ENCODE results near the gene PLPP1.

Gene PLPP1

DNA sequence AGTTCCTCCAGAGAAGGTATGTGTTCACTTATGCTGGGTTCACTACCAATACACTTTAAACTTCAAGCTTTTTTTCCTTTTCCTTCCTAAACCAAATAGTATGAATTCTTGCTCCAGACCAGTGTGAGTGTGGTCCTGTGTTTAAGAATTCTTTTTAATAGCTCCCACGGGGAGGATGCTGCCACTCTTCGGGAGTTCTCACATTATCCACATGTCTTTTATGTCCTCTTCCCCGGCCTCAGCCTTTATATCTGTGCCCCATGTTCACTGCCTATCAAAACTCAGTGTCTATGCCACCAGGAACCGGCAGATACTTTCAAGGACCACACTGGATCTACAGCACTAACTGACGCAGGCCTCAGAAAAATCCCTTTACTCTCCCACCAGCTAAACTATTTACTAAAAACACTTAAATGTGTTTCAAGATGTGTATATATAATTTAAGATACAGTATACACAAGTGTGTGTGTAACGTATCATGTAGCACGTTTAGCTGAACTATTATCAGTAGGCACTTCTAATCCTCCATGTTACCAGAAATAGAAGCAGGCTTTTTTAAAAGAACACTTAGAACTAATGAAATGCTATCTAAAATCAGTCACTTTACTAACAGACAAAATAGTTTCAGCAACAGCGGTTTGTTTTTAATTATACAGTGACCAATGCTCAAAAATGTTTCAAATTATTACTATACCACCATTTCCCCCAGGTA is 88.0 kb downstream of the PLPP1 start:
- no peak for DNase-seq (ENCODE audit: low spot score)

DNA sequence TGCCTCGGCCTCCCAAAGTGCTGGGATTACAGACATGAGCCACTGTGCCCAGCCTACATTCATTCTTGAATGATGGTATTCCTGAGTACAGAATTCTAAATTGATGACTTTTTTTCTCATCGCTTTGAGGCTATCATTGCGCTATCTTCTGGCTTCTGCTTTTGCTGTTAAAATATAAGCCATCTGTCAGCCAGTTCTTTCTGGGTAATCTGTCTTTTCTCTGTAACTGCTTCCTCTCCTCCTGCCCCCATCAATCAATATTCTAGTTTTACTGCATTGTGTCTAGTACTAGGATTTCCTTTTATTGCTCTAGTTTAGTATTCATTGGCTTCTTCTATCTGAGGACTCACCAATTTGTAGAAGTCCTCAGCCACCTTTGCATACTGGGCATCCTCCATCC is 89.0 kb downstream of the PLPP1 start:
- no peak for DNase-seq (ENCODE audit: low spot score)

DNA sequence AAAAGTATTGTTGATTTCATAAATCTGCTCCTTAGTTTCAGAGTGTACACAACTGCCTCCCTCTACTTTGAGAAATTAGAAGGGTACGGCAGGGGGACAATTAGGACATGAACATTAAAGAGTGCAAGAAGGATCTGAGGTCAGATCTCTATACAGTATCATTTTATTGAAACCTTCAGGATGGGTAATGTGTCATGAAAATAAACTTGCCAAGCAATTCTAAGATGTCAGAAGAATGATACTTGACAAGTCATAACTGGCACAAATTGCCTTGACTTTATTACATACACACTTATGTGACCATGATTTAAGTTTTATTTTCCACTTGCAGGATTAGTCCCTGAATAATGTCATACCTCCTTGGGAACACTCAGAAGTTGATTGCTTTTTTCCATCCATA is 92.8 kb downstream of the PLPP1 start:
- no peak for DNase-seq (ENCODE audit: low spot score)

DNA sequence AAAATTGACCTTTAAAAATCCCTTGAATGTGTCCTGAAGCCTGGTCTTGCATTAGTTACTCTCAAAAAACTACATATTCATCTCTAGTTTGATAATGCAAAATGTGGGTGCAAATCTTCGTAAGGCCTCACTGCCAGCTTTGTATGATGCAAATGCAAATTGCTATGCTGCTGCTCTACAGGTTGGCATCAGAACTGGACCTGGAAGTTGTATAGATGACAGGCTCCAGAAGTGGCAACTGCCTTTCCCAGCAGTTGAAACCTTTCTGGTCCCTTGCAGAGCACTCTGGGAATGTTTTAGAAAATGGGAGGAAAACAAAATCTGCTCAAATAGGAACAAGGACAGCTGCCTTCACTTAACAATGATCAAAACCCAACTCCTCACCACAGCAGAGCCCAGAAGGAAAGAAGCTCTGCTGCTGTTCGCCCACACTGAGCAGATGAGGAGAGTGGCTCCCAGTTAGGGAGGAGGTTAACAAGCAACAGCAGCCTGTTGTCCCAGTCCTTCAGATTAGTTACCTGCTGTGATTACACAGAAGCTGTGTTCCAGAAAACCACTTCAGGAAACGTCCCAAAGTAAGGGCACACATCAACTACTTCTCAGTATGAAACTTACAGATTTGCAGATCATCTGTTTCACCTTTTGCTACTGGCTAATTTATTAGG is 93.5 kb downstream of the PLPP1 start:
- DNase-seq (ENCODE audit: low spot score) = no peak

DNA sequence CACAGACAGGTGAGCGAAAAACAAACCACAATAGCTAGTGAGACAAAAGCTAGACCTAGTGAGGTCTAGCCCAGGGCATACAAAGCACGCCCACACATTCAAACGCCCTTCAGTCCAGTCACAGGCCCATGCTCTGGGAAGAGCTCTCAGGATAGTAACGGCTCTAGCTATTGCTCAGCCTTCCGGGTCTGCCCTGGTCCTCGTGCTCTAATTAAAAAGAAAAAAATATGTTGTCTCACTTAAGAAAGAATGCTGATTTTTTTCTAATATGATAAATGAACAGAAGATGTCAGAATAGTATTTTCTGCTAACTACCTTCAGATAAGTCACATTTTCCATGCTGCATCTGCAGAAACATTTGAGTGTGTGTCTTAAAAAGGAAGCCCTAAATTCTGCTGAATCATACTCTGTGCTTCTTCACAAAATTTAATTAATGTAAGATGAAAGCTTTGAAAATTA is 94.5 kb downstream of the PLPP1 start:
- DNase-seq (ENCODE audit: low spot score) = no peak

DNA sequence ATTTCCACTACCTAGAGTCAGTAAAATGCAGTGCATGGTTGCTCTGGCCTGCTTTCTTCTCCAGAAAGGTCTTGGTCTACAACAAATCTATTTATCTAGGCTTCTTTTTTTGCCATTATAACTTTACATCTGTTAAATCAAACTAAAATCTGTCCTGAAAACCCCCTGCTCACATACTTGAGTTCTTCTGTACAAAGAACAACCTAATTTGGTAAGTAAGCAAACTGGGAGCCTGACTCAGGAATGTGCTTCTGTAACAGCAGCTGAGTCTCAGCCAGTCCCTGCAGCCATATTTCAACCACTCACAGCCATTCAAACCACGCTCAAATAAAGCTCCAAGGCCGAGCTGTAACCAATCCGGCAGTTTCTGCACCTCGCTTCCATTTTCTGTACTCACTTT is 95.8 kb downstream of the PLPP1 start:
- DNase-seq (ENCODE audit: low spot score) = no peak

DNA sequence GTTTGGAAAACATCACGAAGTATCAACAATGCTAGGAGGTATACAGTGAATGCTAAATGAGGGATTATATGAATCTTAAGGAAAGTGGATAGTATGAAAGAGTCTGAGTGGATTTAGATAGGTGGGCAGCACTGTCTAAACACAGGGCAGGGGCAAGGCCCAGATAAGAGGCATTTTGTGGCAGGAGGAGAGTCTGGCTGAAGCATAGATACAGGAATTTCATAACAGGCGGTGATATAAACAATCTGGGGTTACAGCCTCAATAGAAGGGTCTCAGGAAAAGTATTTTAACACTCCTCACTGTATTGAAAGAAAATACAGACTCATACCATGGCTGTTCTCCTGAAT is 96.9 kb downstream of the PLPP1 start:
- no peak for DNase-seq (ENCODE audit: low spot score)

DNA sequence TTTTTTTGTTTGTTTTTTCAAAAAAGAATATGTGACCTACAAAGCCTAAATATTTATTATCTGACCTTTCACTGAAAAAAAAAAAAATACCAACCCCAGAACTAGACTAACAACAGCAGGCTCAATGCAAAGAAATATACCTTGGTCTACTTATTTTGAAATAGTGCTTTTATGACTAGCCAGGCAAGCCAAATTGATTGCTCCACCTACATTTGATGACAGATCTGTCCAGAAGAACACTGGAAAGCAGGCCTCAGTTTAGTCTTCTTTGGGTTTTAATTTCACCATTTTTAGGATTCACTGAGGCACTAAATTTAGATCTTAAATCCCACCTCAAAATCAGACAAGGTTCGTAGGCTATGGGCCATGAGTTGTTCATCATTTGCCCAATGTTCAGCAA is 97.3 kb downstream of the PLPP1 start:
- no peak for DNase-seq (ENCODE audit: low spot score)

DNA sequence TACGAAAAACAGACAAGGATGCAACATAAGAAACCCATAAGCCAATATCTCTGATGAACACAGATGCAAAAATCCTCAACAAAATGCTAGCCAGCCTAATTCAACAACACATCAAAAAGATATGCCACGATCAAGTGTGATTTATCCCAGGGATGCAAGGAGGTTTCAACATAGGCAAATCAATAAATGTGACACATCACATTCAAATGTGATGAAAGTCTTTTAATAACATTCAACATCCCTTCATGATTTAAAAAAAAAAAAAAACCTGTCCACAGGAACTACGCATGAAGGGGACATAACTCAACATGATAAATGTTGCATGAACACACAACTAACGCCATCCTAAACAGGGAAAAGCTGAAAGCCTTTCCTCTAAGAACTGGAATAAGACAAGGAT is 102.2 kb downstream of the PLPP1 start:
- DNase-seq (ENCODE audit: low spot score) = no peak

DNA sequence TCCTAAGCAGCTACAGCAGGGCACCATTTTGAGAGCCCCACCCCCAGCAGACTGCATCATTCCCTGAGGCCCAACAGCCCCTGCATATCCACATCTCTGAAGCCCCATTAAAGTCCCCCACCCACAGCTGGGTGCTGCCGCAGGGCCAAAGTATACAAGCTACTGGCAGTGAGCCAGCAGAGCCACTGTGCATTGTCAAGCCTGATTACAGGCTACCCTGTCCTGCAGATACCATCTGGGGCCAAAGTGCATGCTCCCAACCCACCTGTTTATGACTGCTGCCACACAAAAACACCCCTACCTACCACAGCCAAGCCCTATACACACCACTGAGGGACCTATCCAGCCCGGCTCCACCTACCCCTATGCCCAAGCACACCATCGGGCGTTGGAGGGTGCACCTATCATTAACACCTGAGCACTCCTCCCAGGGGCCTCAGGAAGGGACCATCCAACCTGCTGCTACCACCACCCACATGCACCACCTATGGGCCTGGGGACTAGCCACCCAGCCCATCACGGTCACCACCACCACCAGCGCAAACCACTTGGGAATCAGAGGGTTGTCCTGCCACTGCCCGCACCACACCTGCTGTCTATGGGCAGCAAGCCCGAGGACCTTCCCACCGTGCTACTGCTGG is 105.0 kb downstream of the PLPP1 start:
- no peak for DNase-seq (ENCODE audit: low spot score)

DNA sequence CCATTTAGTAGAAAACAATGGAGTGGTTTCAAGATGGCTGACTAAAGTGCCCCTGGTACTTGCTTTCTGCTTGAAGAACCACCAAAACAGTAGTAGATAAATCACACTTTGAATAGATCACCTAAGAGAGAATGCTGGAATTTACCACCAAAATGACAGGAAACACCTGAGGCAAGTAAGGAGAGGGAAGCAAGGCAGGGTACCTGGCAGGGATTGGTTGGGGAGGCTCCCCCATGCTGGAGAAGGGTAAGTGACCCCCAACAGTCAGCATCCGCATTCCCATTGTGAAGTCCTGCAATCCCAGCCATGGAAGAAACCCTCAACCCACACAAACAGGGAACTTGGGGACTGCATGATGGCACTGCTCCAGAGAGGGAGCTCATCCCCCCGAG is 105.5 kb downstream of the PLPP1 start:
- DNase-seq (ENCODE audit: low spot score) = no peak

DNA sequence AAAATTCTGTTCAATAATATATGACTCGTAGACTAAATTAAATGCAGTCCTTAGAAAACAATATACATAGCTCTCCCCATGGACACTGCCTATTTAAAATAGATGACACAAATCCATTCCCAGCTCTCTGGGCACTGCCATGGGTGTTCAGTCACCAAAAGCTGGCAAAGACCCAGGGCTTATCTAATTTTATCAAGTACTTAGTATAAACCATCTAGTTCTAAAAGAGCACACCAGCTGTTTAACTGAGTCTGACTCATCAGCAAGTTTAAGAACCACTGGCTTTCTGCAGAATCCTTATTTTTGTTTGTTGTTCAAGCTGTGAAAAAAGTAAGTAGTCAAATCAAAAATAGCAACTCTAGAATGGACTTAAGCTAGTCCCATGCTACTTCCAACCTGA is 107.6 kb downstream of the PLPP1 start:
- peak; percentile 61 for DNase-seq (ENCODE audit: low spot score)

DNA sequence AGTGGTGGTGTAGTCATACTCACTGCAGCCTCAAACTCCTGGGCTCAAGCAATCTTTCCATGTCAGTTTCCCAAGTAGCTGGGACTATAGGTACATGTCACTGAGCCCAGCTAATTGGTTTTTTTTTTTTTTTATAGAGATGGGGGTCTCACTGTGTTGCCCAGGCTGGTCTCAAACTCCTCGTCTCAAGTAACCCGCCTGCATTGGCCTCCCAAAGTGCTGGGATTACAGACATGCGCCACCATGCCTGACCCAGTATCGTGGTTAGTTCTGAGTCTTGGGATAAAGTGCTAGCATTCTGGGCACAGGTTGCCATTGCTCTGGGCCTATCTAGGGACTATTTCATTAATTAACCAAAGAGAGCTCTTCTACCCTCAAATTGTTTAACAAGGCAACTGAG is 108.3 kb downstream of the PLPP1 start:
- no peak for DNase-seq (ENCODE audit: low spot score)

DNA sequence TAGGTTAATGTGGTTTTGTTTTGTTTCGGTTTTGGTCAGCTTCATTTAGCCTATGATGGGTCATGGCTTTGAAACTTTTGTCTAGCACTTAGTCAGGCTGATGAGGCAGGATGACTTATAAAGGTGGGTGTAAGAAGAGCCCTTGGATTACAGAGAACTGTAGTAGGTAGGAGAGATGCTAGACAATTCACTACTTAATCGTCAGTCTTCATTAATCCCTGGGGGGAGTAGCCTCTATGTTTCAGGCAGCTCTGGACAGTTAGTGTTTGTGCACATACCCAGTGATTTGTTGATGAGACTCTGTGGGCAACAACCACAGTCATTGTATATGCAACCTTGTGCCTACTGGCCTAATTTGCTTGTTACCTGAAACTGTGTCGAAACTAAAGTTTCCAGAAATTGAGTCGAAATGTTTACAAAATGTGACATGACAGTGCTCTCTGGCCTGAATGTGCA is 113.7 kb downstream of the PLPP1 start:
- no peak for DNase-seq (ENCODE audit: low spot score)

DNA sequence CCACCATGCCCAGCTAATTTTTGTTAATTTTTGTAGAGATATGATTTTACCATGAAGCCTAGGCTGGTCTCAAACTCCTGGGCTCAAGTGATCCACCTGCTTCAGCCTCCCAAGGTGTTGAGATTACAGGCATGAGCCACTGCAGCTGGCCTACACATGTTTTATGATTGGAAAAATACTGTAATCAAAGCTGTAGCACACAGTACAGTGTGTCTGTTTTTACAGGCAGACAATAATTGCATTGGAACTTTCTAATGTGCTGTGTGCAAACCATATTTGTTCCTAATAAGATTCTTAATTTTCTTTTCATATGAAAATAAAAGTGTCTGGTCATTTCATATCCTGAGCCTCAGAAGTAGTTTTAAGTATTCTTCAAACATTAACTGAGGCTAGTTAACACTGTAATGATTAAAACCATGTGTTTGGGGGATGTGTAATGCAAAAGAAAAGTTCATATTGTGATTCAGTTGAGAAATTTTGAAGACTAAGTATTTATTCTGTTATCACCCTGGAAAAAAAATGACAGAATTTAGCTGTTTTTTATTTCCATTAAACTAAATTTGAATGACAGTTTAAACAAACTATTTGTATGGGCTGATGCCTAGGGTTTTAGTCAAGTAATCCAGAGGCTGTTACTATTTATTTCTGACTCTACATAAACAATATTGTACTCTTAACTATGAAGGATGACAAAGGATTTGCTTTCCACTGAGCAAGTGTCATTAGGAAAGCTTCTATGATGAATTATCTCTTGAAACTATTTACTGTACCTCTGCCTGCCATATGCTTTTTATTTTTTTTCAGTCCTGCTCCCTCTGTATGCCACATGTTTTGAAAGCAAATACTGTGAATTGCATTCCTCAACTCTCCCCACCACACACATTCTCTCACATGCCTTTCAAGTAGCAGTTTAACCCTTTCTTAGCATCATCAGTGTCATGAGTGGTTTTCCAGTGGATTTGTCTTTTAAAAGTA is 115.5 kb downstream of the PLPP1 start:
- DNase-seq (ENCODE audit: low spot score) = no peak

DNA sequence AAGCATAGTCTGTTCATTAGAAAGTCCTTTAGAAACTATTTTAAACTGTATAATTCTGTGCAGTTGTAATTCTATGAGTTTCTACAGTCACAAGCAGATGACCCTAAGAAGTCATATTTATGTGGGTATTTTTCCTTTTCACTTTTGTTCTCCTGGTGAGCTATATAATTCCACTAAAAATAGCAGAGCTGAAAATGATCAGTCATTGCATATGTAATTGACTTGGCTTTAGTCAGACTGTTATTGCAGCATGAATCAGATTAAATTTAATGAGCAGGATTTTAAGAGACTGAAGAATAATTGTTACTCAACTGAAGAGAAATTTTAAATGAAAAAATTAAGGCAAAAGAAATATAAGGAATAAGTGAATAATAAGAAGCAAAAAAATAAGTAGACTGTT is 118.5 kb downstream of the PLPP1 start:
- DNase-seq (ENCODE audit: low spot score) = no peak

DNA sequence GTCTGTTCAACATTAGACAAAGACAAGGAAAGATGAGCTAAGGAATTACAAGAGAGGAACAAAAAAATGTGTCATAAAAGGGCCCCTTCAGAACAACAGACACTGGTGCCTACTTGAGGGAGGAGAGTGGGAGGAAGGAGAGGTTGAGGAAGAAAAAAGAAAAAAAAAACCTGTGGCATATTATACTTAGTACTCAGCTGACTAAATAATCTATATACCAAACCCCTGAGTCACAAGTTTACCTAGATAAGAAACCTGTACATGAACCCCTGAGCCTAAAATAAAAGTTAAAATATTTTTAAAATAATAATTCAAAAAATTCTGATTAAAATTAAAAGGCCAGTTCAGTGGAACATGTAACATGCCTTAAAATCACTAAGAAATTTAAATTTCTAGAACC is 119.7 kb downstream of the PLPP1 start:
- no peak for DNase-seq (ENCODE audit: low spot score)

DNA sequence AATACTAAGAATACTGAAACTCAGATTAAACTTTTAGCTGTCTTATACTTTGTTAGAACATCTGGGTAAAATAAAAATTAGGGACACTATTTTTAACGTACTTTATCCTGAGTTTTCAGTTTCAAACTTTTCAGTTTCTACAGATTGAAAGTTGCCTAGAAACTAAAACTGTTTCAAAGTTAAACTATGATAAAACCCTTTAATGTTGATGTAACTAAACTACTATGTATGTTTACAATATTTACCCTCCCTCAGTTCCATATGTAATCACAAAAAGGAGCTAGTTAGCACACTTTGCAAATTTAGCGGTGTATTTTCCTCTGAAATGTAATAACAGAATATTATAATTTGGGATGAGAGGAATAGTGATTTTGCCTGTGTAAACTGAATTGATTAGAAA is 121.1 kb downstream of the PLPP1 start:
- no peak for DNase-seq (ENCODE audit: low spot score)

DNA sequence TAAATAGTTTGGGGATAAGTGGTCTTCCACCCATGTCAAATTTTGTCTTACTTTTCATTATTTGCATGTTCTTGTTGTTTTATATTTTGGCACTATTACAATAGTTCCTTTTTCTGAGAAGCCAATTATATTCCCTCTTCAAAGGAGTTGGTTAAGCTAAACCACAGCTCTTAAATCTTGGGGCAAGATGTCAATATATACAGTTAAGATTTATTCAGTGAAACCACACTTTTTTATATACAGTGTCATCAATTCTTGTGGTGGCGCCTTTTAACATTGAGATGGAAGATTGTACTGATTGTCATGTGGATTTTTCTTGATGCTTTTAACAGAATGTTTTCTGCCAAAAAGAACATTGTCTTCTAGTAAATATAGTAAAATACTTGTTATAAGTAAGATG is 122.9 kb downstream of the PLPP1 start:
- DNase-seq (ENCODE audit: low spot score) = no peak

DNA sequence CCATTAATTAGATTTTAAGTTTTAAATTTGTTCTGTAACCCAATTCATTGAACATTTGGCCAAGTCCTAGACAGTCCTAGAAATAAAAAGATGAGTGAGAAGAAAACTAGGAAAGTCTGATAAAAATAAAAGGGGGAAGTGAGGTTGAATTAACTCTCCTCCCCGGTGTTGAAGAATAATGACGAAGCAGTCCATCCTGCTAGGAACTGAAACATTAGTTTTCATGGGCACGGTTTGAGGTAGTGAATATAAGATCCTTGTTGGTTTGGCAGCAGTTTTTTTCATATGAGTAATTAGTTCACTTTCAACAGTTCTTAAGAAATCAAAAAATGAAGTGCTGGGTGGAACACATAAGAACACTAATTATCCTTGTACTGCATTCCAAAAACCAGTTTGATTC is 123.9 kb downstream of the PLPP1 start:
- no peak for DNase-seq (ENCODE audit: low spot score)

DNA sequence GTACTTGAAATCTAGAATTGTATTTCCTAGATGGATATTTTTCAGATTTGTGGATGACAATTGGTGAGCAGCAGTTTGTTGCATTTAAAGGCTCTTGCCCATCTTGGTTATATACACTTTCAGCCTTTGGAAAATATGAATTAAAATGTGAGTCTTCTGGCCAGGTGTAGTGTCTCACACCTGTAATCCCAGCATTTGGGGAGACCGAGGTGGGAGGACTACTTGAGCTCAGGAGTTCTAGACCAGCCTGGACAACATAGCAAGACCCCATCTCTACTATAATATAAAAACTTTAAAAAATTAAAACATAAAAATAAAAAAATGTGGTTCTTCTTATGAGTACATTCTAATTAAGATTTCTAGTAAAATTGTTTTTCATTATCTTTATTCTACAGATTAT is 125.0 kb downstream of the PLPP1 start:
- no peak for DNase-seq (ENCODE audit: low spot score)

DNA sequence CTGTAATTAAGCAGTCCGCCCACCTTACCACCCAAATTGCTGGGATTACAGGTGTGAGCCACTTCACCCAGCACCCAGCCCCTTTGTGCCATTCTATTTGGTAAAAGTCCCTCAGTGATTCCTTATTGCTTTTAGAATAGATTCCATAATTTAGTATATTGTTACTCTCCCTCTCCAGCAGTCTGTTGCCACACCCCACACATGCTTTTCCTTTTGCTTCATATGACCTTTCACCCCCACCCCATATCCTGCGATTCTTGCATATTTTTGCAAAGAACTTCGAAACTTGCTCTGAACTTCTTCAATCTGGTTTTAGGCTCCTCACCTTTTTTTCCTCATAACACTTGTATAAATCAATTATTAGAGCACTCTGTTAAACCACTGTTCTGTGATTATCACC is 126.8 kb downstream of the PLPP1 start:
- DNase-seq (ENCODE audit: low spot score) = no peak

All from D341Med (cell line).